Activated CD4-positive, alpha-beta memory T cell treated with anti-CD3 and anti-CD28 coated beads for 36 hours (primary cell): ENCODE data around the gene IGSF11. TPM values are rescaled to one million over a fixed set of nuclear protein-coding genes. Genes with fewer than 3 reads are reported as not detected.

ENCODE experiments used
- CTCF ChIA-PET: fragments of 350-600 bp; sonication (Branson Sonifier 250); formaldehyde crosslinking; loops from one replicate; lab custom pipeline; 2021; ENCODE audit warnings: antibody characterized with exemption, inconsistent platforms; lab: Charles Lee
- POLR2A ChIA-PET: fragments of 350-600 bp; sonication (Branson Sonifier 250); formaldehyde crosslinking; loops from one replicate; lab custom pipeline; 2021; ENCODE audit warnings: antibody characterized with exemption; lab: Charles Lee
- DNase-seq: peaks from one replicate; pipeline ENCODE4 v3.0.0-alpha.2; 2020
- H3K27ac Mint-ChIP-seq: one replicate; pipeline ENCODE4 v1.8.0; 2021; ENCODE audit warnings: mixed read lengths
- H3K27me3 Mint-ChIP-seq: one replicate; pipeline ENCODE4 v1.8.0; 2021; ENCODE audit warnings: mixed read lengths
- H3K36me3 Mint-ChIP-seq: one replicate; pipeline ENCODE4 v1.8.0; 2021; ENCODE audit warnings: mixed read lengths
- H3K4me1 Mint-ChIP-seq: one replicate; pipeline ENCODE4 v1.8.0; 2021; ENCODE audit warnings: low read depth, mixed read lengths
- H3K4me3 Mint-ChIP-seq: one replicate; pipeline ENCODE4 v1.8.0; 2021; ENCODE audit warnings: mild to moderate bottlenecking, mixed read lengths
- H3K9me3 Mint-ChIP-seq: one replicate; pipeline ENCODE4 v1.8.0; 2021; ENCODE audit warnings: mixed read lengths
- intact Hi-C: fragments of 100-400 bp; cut with micrococcal nuclease; formaldehyde crosslinking; loops from one replicate; pipeline ENCODE4 v1.15.1; 2023
- total RNA-seq, 2 experiments: library from RNA; stranded (reverse); gene quantifications; one replicate each; pipeline ENCODE4 v1.2.3, GENCODE V29; 2021

Gene IGSF11
- total RNA-seq, 2 experiments from 2014 or later = 0.14 to 0.15 TPM

GRCh38 chr3:119025171-119025795 lies 9.4 kb downstream of the IGSF11 start:
- H3K4me3 Mint-ChIP-seq = no peak overlapping the region
- no peak for DNase-seq
- ChIA-PET CTCF (interaction anchor here (1.1 to 2.3 kb wide), 2 partner anchors 9 to 141 kb away, joined by 3 to 16 read pairs; partner anchors contain the start of gene IGSF11), POLR2A (no interaction called here)
- no peak overlapping the region for H3K27ac Mint-ChIP-seq
- H3K4me1 Mint-ChIP-seq = no peaks in the 10 kb centered on the region
- intact Hi-C loops = no loop called here
- H3K36me3 Mint-ChIP-seq = no peaks in the 10 kb centered on the region
- peaks cover 1% of the 10 kb centered on the region for H3K27me3 Mint-ChIP-seq
- H3K9me3 Mint-ChIP-seq = no peaks in the 10 kb centered on the region

DNA sequence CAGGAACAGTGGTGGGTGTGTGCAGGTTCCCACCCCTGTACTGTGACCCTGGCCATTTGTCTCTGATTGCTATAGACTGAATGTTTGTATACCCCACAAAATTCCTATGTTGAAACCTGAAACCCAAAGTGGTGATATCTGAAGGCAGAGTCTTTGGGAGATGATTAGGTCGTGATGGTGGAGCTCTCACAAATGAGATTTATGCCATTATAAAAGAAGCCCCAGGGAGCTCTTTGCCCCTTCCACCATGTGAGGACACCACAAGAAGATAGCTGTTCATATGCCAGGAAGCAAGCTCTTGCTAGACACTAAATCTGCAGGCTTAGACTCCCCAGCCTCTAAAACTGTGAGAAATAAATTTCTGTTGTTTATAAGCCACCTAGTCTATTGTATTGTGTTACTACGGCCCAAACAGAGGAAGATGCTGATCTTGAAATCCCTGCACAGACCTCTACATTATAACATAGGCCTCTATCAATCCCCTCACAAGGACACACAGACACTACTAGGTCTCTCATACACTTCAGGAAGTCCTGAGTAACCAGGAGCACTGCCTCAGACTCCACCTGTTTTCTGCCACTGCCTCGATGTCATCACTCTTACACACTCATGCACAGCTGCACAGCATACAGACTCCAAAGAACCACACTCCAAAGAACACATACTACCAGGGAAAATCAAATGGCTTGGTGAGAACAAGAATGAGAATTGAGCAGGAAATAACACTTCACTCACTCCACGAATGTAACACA lies 14.7 kb downstream of the IGSF11 start:
- Mint-ChIP-seq H3K36me3 (no peaks in the 10 kb centered on the region), H3K4me1 (peaks cover 2% of the 10 kb centered on the region), H3K4me3 (no peak overlapping the region), H3K27me3 (peaks cover 1% of the 10 kb centered on the region), H3K9me3 (no peaks in the 10 kb centered on the region), H3K27ac (no peak overlapping the region)
- POLR2A ChIA-PET = no interaction called here
- CTCF ChIA-PET = interaction anchor here (0.6 to 1.0 kb wide), 3 partner anchors 15 to 141 kb away, joined by 3 to 4 read pairs (median 3); partner anchors contain the start of gene IGSF11
- no peak for DNase-seq
- intact Hi-C loops = no loop called here

- no peaks in the 10 kb centered on the region for H3K36me3 Mint-ChIP-seq
- H3K4me3 Mint-ChIP-seq = no peak overlapping the region
- peaks cover 2% of the 10 kb centered on the region for H3K4me1 Mint-ChIP-seq
- ChIA-PET CTCF (interaction anchor here (1.5 kb wide), 1 partner anchor 16 kb away, joined by 5 read pairs; the partner anchor contains the start of gene IGSF11), POLR2A (no interaction called here)
- no peak overlapping the region for H3K27ac Mint-ChIP-seq
- no peak for DNase-seq
- H3K9me3 Mint-ChIP-seq = no peaks in the 10 kb centered on the region
- H3K27me3 Mint-ChIP-seq = peaks cover 1% of the 10 kb centered on the region
- intact Hi-C loops = no loop called here
These were observed 15.8 kb downstream of the IGSF11 start for GRCh38 chr3:119018690-119019463.

GRCh38 chr3:119015942-119016341 lies 18.7 kb downstream of the IGSF11 start:
- Mint-ChIP-seq H3K27me3 (peaks cover 1% of the 10 kb centered on the region), H3K9me3 (no peaks in the 10 kb centered on the region), H3K36me3 (no peaks in the 10 kb centered on the region), H3K4me3 (no peak overlapping the region), H3K4me1 (peaks cover 6% of the 10 kb centered on the region), H3K27ac (no peak overlapping the region)
- DNase-seq = no peak
- intact Hi-C loops = no loop called here
- POLR2A ChIA-PET = no interaction called here
- CTCF ChIA-PET = interaction anchor here (0.6 to 2.1 kb wide), 3 partner anchors 18 to 798 kb away, joined by 3 to 5 read pairs (median 3); partner anchors contain the start of gene IGSF11

DNA sequence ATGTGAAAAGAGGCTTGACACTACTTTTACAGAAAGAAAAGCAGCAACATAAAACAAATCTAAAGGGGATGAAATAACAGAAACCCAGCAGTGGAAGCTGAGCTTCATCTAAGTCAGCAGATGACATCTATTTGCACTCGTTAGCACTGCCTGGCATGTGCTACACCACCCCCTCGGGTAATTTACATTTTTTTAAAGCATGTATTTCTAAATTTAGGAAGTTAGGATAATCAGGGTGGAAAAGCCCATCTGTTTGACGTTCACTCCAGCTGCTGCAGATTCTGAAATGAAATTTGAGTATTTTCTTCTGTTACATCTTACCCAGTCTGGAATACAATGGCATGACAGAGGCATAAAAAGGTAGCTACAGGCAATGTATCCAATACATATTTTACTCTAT lies 20.7 kb downstream of the IGSF11 start:
- POLR2A ChIA-PET = no interaction called here
- H3K4me3 Mint-ChIP-seq = no peak overlapping the region
- intact Hi-C loops = no loop called here
- no peak for DNase-seq
- H3K9me3 Mint-ChIP-seq = no peaks in the 10 kb centered on the region
- no peaks in the 10 kb centered on the region for H3K27me3 Mint-ChIP-seq
- no peaks in the 10 kb centered on the region for H3K36me3 Mint-ChIP-seq
- H3K27ac Mint-ChIP-seq = no peak overlapping the region
- CTCF ChIA-PET = no interaction called here
- H3K4me1 Mint-ChIP-seq = peaks cover 4% of the 10 kb centered on the region

DNA sequence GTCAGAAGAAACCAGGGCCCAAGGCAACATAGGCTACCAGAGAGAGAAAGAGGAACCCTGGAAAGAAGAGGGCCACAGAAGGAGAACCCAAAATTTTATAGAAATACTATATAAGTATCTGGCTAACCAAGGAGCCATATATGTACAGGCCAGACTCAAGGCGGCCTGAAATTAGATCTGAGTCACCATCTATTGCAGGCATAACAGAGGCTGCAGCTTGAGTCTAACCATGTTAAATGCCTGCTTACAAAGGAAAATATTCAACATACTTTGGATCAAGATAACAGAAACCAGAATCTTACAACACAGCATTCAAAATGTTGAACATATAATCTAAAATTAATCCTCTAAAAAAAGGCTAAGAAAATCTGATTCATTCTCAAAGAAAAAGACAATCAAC lies 23.1 kb downstream of the IGSF11 start:
- no peak for DNase-seq
- H3K4me1 Mint-ChIP-seq = peaks cover 4% of the 10 kb centered on the region
- peaks cover 3% of the 10 kb centered on the region for H3K27me3 Mint-ChIP-seq
- POLR2A ChIA-PET = no interaction called here
- intact Hi-C loops = no loop called here
- peaks cover 2% of the 10 kb centered on the region for H3K36me3 Mint-ChIP-seq
- H3K9me3 Mint-ChIP-seq = no peaks in the 10 kb centered on the region
- no peak overlapping the region for H3K27ac Mint-ChIP-seq
- no peak overlapping the region for H3K4me3 Mint-ChIP-seq
- CTCF ChIA-PET = no interaction called here

DNA sequence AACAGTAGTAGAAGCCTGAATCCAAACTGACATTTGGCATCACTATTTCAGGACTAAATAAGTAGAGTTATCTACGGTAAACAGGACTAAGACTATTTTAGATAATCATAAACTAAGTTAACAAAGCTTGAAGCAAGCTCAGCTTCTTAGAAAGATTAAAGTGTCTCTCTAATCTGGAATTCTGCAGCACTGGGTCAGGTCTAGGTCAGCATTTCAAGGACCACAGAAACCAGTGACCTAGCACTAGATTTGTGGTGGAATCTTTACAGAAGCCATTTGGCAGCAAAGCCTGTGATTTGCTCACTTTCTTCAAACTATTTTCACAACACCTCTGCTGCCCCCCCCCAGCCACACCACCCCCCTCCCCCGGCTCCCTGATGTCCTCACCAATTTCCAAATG lies 37.5 kb downstream of the IGSF11 start:
- ChIA-PET CTCF (interaction anchor here (0.9 to 1.0 kb wide), 2 partner anchors 38 to 112 kb away, joined by 3 read pairs; partner anchors contain the start of gene IGSF11), POLR2A (no interaction called here)
- H3K4me1 Mint-ChIP-seq = no peaks in the 10 kb centered on the region
- H3K27ac Mint-ChIP-seq = no peak overlapping the region
- DNase-seq = no peak
- no peak overlapping the region for H3K4me3 Mint-ChIP-seq
- no peaks in the 10 kb centered on the region for H3K36me3 Mint-ChIP-seq
- H3K9me3 Mint-ChIP-seq = no peaks in the 10 kb centered on the region
- intact Hi-C loops = no loop called here
- no peaks in the 10 kb centered on the region for H3K27me3 Mint-ChIP-seq

DNA sequence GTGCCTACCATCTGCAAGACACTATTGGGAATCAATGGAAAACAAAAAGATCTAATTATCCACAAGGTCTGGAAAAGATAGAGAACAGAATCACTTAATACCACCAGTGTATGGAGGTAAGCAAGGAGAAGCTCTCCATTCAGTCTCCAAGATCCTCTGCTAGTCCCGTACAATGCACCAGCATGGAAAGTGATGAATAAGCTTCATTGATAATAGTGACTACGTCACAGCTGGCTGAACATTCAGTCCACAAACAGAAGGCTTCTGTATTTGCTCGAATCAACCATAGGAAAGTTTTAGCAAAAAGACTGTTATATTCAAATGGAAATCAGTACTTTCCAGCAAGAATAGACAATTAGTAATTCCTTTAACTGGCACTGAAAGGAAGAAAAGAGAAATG lies 42.9 kb downstream of the IGSF11 start:
- CTCF ChIA-PET = no interaction called here
- Mint-ChIP-seq H3K27me3 (no peaks in the 10 kb centered on the region), H3K9me3 (no peaks in the 10 kb centered on the region), H3K4me3 (no peak overlapping the region), H3K4me1 (no peaks in the 10 kb centered on the region), H3K27ac (no peak overlapping the region), H3K36me3 (no peaks in the 10 kb centered on the region)
- DNase-seq = no peak
- POLR2A ChIA-PET = no interaction called here
- intact Hi-C loops = no loop called here

- Mint-ChIP-seq H3K27ac (no peak overlapping the region), H3K9me3 (no peaks in the 10 kb centered on the region), H3K36me3 (no peaks in the 10 kb centered on the region), H3K27me3 (no peaks in the 10 kb centered on the region), H3K4me3 (no peak overlapping the region), H3K4me1 (no peaks in the 10 kb centered on the region)
- no peak for DNase-seq
- intact Hi-C loops = no loop called here
- CTCF ChIA-PET = no interaction called here
- POLR2A ChIA-PET = no interaction called here
These were observed 43.7 kb downstream of the IGSF11 start for GRCh38 chr3:118990823-118991560.

GRCh38 chr3:118988198-118989130 lies 46.2 kb downstream of the IGSF11 start:
- CTCF ChIA-PET = interaction anchor here (0.9 to 2.5 kb wide), 2 partner anchors 46 to 104 kb away, joined by 4 to 7 read pairs; partner anchors contain the start of gene IGSF11
- intact Hi-C loops = no loop called here
- Mint-ChIP-seq H3K9me3 (no peaks in the 10 kb centered on the region), H3K27ac (no peak overlapping the region), H3K27me3 (no peaks in the 10 kb centered on the region), H3K4me1 (peaks cover 6% of the 10 kb centered on the region), H3K36me3 (no peaks in the 10 kb centered on the region), H3K4me3 (no peak overlapping the region)
- no peak for DNase-seq
- POLR2A ChIA-PET = no interaction called here

- intact Hi-C loops = no loop called here
- no peak overlapping the region for H3K4me3 Mint-ChIP-seq
- no peaks in the 10 kb centered on the region for H3K36me3 Mint-ChIP-seq
- no peaks in the 10 kb centered on the region for H3K9me3 Mint-ChIP-seq
- no peaks in the 10 kb centered on the region for H3K27me3 Mint-ChIP-seq
- CTCF ChIA-PET = interaction anchor here (0.9 to 2.5 kb wide), 2 partner anchors 47 to 103 kb away, joined by 4 to 7 read pairs; partner anchors contain the start of gene IGSF11
- peaks cover 8% of the 10 kb centered on the region for H3K4me1 Mint-ChIP-seq
- no peak overlapping the region for H3K27ac Mint-ChIP-seq
- no peak for DNase-seq
- POLR2A ChIA-PET = no interaction called here
These were observed 47.2 kb downstream of the IGSF11 start for GRCh38 chr3:118987477-118987876.
